K562 (cell line): ENCODE results near the gene RAB31. TPM values are rescaled to one million over a fixed set of nuclear protein-coding genes. Genes with fewer than 3 reads are reported as not detected.

Experiments
- ATAC-seq: fragments of 200-7000 bp; cut with Tn5 transposase; 3 replicates; pipeline ENCODE4 v1.9.1; 2020; ENCODE audit warnings: moderate library complexity
- BruUV-seq: library from RNA; stranded (reverse); fragments of 400-500 nt; replicated peaks from 2 replicates; lab custom pipeline; 2021; lab: Mats Ljungman, UMichigan
- CTCF ChIA-PET: fragments of 300-600 bp; formaldehyde crosslinking; extraction: SDS; loops from one replicate; lab custom pipeline; 2021; ENCODE audit warnings: low intra/inter-chr PET ratio; lab: Yijun Ruan, JAX
- POLR2A ChIA-PET: fragments of 300-600, 350-650 bp; sonication (Branson Sonifier 250); formaldehyde crosslinking; extraction: SDS; loops from one replicate; lab custom pipeline; 2021; ENCODE audit warnings: antibody characterized with exemption, inconsistent platforms; lab: Yijun Ruan, JAX
- DNase-seq, 4 experiments: peaks; one replicate each; pipeline versions ENCODE4 v3.0.0 to v3.0.0-alpha.2; 2011 to 2018; ENCODE audit warnings: low spot score in 3 of 4, mixed read lengths in 3 of 4; ENCODE audit errors: extremely low read depth in 1 of 4
- FAIRE-seq: peaks from 2 replicates; lab custom pipeline; 2011; peaks lifted over from hg19 to GRCh38; lab: Jason Lieb, UNC
- H2AFZ ChIP-seq: 2 replicates; pipeline ENCODE4 v1.6.0; 2011; ENCODE audit warnings: low read depth, low read length, control low read depth, inconsistent platforms
- H3K27ac ChIP-seq: fragments of 200-600 bp; 3 replicates; pipeline ENCODE4 v1.8.0; 2011; ENCODE audit warnings: low read depth, mild to moderate bottlenecking, control low read depth, inconsistent platforms, low read length, moderate library complexity, mixed read lengths; ENCODE audit errors: extremely low read depth
- H3K27me3 ChIP-seq, 2 experiments: fragments of 300-600 bp in 1 of 2; 2 replicates in 1 of 2; 3 replicates in 1 of 2; pipeline versions ENCODE4 v1.6.0 to v1.8.0; 2011; ENCODE audit warnings: inconsistent platforms in 2 of 2, low read length in 2 of 2, mild to moderate bottlenecking in 1 of 2, mixed read lengths in 1 of 2, moderate library complexity in 1 of 2; ENCODE audit not compliant: control insufficient read depth in 2 of 2, insufficient read depth in 2 of 2
- H3K36me3 ChIP-seq: fragments of 300-600 bp; 3 replicates; pipeline ENCODE4 v1.8.0; 2011; ENCODE audit warnings: mild to moderate bottlenecking, low read length, inconsistent platforms; ENCODE audit not compliant: control insufficient read depth, insufficient read depth
- H3K4me1 ChIP-seq, 2 experiments: fragments of 200-600 bp in 1 of 2; replicated peaks in 1 of 2; 2 replicates in 1 of 2; 3 replicates in 1 of 2; pipeline versions ENCODE4 v1.5.1 to v1.8.0; 2011; ENCODE audit warnings: inconsistent platforms in 2 of 2, low read length in 2 of 2, mild to moderate bottlenecking in 1 of 2, mixed read lengths in 1 of 2, moderate library complexity in 1 of 2; ENCODE audit not compliant: control insufficient read depth in 2 of 2, insufficient read depth in 2 of 2
- H3K4me2 ChIP-seq: 2 replicates; pipeline ENCODE4 v1.6.1; 2011; ENCODE audit warnings: low read length, control low read depth, inconsistent platforms, mixed read lengths; ENCODE audit not compliant: insufficient read depth
- H3K4me3 ChIP-seq: fragments of 200-600 bp; sonication (generic), shearing (Covaris generic); 2 replicates; pipeline ENCODE4 v1.5.1; 2016; ENCODE audit warnings: control low read depth, inconsistent platforms
- H3K79me2 ChIP-seq: fragments of 200-600 bp; 3 replicates; pipeline ENCODE4 v1.8.0; 2011; ENCODE audit warnings: low read length, inconsistent platforms; ENCODE audit not compliant: control insufficient read depth, insufficient read depth
- H3K9ac ChIP-seq, 2 experiments: 2 replicates each; pipeline versions ENCODE4 v1.6.0 to v1.6.1; 2011; ENCODE audit warnings: low read depth in 2 of 2, low read length in 2 of 2, control low read depth in 1 of 2, inconsistent platforms in 1 of 2, mild to moderate bottlenecking in 1 of 2, mixed read lengths in 1 of 2; ENCODE audit not compliant: insufficient read depth in 1 of 2
- H3K9me1 ChIP-seq: one replicate; pipeline ENCODE4 v1.6.0; 2011; ENCODE audit warnings: inconsistent platforms, mild to moderate bottlenecking, low read length, moderate library complexity; ENCODE audit not compliant: control insufficient read depth, insufficient read depth
- H3K9me3 ChIP-seq: replicated peaks from 2 replicates; pipeline ENCODE4 v1.5.1; 2011; ENCODE audit warnings: low read depth, low read length, inconsistent platforms; ENCODE audit not compliant: control insufficient read depth, insufficient read depth
- H4K20me1 ChIP-seq: replicated peaks from 2 replicates; pipeline ENCODE4 v1.6.1; 2011; ENCODE audit warnings: low read length, inconsistent platforms, mixed read lengths; ENCODE audit not compliant: control insufficient read depth, insufficient read depth
- BCOR ChIP-seq: fragments of 450-650 bp; IDR thresholded peaks from 2 replicates; pipeline ENCODE4 v1.6.1; 2016
- BRF2 ChIP-seq: IDR thresholded peaks from 3 replicates; pipeline ENCODE4 v1.6.1; 2011; ENCODE audit warnings: borderline replicate concordance, mild to moderate bottlenecking; ENCODE audit not compliant: insufficient read length, insufficient read depth
- CBX2 ChIP-seq: fragments of 200-600 bp; sonication (generic); IDR thresholded peaks from one replicate; pipeline ENCODE4 v1.6.1; 2012; ENCODE audit warnings: mild to moderate bottlenecking, low read length, inconsistent platforms; ENCODE audit not compliant: insufficient read depth, poor library complexity, severe bottlenecking
- CXXC5 ChIP-seq: fragments of 250-450 bp; sonication (Bioruptor Pico); IDR thresholded peaks from 2 replicates; pipeline ENCODE4 v1.8.0; 2022; ENCODE audit warnings: inconsistent platforms, mild to moderate bottlenecking, moderate library complexity
- HCFC1 ChIP-seq: IDR thresholded peaks from 2 replicates; pipeline ENCODE4 v1.6.1; 2012; ENCODE audit warnings: low read depth, low read length, improper control_type of control experiment
- RAD51 ChIP-seq: fragments of 450-650 bp; IDR thresholded peaks from 2 replicates; pipeline ENCODE4 v1.7.1; 2016; ENCODE audit warnings: low read depth, mild to moderate bottlenecking, borderline replicate concordance
- RBM25 ChIP-seq: fragments of 200-400 bp; formaldehyde crosslinking; IDR thresholded peaks from 2 replicates; pipeline ENCODE4 v1.6.1; 2018; ENCODE audit warnings: low read length, low read depth, moderate library complexity; ENCODE audit not compliant: severe bottlenecking
- ZNF12 ChIP-seq: sonication (generic); formaldehyde crosslinking; IDR thresholded peaks from 2 replicates; pipeline ENCODE4 v1.4.0; 2020; ENCODE audit warnings: mild to moderate bottlenecking, missing genetic modification reagents
- ZNF121 ChIP-seq: sonication (generic); formaldehyde crosslinking; conservative IDR thresholded peaks from 2 replicates; pipeline ENCODE4 v1.8.0; 2022; ENCODE audit warnings: missing genetic modification reagents
- ZNF280B ChIP-seq: fragments of 250-450 bp; sonication (Bioruptor Pico); IDR thresholded peaks from 2 replicates; pipeline ENCODE4 v1.5.1; 2021; ENCODE audit warnings: mild to moderate bottlenecking
- WGBS: fragments of 100-300 bp; shearing (Covaris generic); methylation state at CpG from one replicate; pipeline ENCODE4 v1.1.6; 2016; ENCODE audit warnings: low coverage, mixed read lengths; ENCODE audit not compliant: insufficient coverage; ENCODE audit errors: missing lambda C conversion rate; 5-methylcytosine and 5-hydroxymethylcytosine counted together
- in situ Hi-C: fragments of 300-500 bp; cut with MboI; formaldehyde crosslinking; loops from 4 replicates; pipeline ENCODE4 v1.15.0; 2018; ENCODE audit warnings: inconsistent platforms, mixed read lengths
- intact Hi-C: fragments of 100-400 bp; cut with micrococcal nuclease; formaldehyde crosslinking; loops from 2 replicates; pipeline ENCODE4 v1.14.2; 2022
- polyA plus RNA-seq, 8 experiments: library from polyadenylated mRNA; depleted of rRNA in 4 of 8; stranded (reverse) in 5 of 8; unstranded in 3 of 8; fragments of >200 nt; fragmentation: Nextera tagmentation in 2 of 8; fragmentation: Illumina TruSeq in 1 of 8; extraction: Ambion mirVana in 2 of 8; extraction: Trizol in 1 of 8; gene quantifications; 2 replicates each; pipeline versions ENCODE4 v1.2.1 to v1.2.3, GENCODE V29; 2011 to 2014; ENCODE audit warnings: inconsistent platforms in 1 of 8, missing spikeins in 1 of 8
- total RNA-seq, 7 experiments: library from RNA; depleted of rRNA in 6 of 7; stranded (reverse); fragments of >200 nt in 6 of 7; fragmentation: Illumina TruSeq in 2 of 7; extraction: Trizol in 2 of 7; gene quantifications; 2 replicates each; pipeline versions ENCODE4 v1.2.1 to v1.2.3, GENCODE V29; 2011 to 2021; ENCODE audit warnings: low replicate concordance in 1 of 7

The RAB31 gene
- total and polyA plus RNA-seq, 9 of the 15 experiments (the other 6 are each of a cell fraction or from before 2014, with no cell fraction given), result 20.7 to 70.4 (median 41.3) TPM

GRCh38 chr18:9716780-9717563 is 8.9 kb downstream of the RAB31 start:
- no peak for ATAC-seq
- no peak for TF ChIP-seq CXXC5 (CRISPR knock-in tag)
- no peak for TF ChIP-seq CBX2
- peak; percentile 78 for TF ChIP-seq ZNF121 (CRISPR knock-in tag)
- TF ChIP-seq ZNF12, result no peak
- TF ChIP-seq BRF2, result no peak
- TF ChIP-seq BCOR, result 0 out of 2 replicates have a peak, but pooled peaks have one; percentile 51
- TF ChIP-seq RBM25, result peak; percentile 35
- TF ChIP-seq RAD51, result no peak
- TF ChIP-seq ZNF280B (CRISPR knock-in tag), result no peak
- no peak for TF ChIP-seq HCFC1
- TF ChIP-seq, all 486 proteins: peak for 3
- WGBS, result 71% methylated on average over 8 of the region's 8 CpGs
- POLR2A ChIA-PET, result interaction anchor here (0.7 to 2.2 kb wide), 5 partner anchors 9 to 87 kb away, joined by 3 to 6 read pairs (median 4); partner anchors contain the start of gene RAB31
- CTCF ChIA-PET, result no interaction called here
- Histone ChIP-seq H3K4me2 (no peak overlapping the region), H3K27ac (no peak overlapping the region), H3K4me3 (no peak overlapping the region), H3K27me3 (no peaks in the 10 kb centered on the region), H3K4me1 (peaks cover 6 to 14% of the 10 kb centered on the region in 2 experiments; a peak in 4 of 5 replicates), H3K79me2 (peaks cover 68% of the 10 kb centered on the region), H2AFZ (no peak overlapping the region), H4K20me1 (0 out of 2 replicates have a peak, but pooled peaks cover 3% of the 10 kb centered on the region), H3K36me3 (peaks cover 22% of the 10 kb centered on the region; the same call in 2 of the 3 replicates), H3K9me1 (no peaks in the 10 kb centered on the region), H3K9me3 (no peaks in the 10 kb centered on the region), H3K9ac (no peak overlapping the region; a peak in 1 of 4 replicates)
- BruUV-seq, result no TSS peak
- DNase-seq (no peak), FAIRE-seq (no peak)
- intact Hi-C loops (no loop called here), in situ Hi-C loops (no loop called here)
